ENCODE results near the gene VPS18.

Gene VPS18

DNA sequence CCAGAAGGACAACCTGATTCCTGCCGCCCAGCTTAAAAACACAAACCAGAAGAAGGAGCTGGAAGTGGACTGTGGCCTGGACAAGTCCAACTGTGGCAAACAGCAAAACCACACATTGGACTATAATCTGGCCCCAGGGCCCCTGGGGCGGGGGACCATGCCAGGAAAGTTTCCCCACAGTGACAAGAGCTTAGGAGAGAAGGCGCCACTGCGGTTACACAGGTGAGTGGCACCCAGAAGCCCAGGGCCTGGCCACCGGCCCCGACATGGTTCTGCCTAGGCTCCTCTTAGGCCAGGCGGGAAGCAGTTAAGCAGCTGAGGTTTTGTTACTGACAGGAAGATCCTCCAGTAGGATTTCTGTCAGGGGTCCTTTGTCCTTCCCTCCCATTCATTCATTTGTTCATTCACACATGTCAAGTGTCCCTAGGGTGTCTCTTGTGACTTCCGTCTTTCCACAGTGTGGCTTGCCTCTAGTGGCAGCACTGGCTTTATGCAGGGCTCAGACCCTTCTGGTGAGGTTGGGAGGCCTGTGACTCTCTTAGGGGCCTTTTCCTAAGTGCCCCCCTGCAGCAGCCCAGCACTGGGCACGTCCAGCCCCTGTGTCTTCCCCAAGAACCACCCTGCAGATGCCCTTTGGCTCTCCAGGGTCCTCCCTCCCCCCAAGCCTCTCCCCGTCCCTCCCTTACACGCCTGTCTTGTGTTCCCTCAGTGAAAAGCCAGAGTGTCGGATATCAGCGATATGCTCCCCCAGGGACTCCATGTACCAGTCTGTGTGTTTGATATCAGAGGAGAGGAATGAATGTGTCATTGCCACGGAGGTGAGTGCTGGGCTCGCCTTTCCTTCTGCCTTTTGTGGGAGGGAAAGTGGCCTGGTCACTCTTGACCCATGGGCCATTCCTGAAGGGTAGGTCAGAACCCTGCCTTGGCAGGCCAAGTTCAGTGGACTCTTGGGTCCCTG lies 42.7 kb downstream of the VPS18 start:
- TF ChIP-seq ESRRG (CRISPR knock-in tag; IDR thresholded peaks at IDR 0.05) (no peak), OSR1 (CRISPR knock-in tag; IDR thresholded peaks at IDR 0.05) (no peak), ZFP30 (CRISPR knock-in tag; IDR thresholded peaks at IDR 0.05) (no peak), ZNF565 (CRISPR knock-in tag; conservative IDR thresholded peaks at IDR 0.05; ENCODE audit: low read depth) (no peak), GLIS3 (CRISPR knock-in tag; IDR thresholded peaks at IDR 0.05) (no peak), TOX (CRISPR knock-in tag; IDR thresholded peaks at IDR 0.05; ENCODE audit: borderline replicate concordance) (no peak), ZFP3 (CRISPR knock-in tag; IDR thresholded peaks at IDR 0.05) (no peak), ZNF70 (CRISPR knock-in tag; IDR thresholded peaks at IDR 0.05) (no peak), ARNTL (CRISPR knock-in tag; IDR thresholded peaks at IDR 0.05; ENCODE audit: borderline replicate concordance, low read depth) (no peak)
- TF ChIP-seq, protein P1, sequence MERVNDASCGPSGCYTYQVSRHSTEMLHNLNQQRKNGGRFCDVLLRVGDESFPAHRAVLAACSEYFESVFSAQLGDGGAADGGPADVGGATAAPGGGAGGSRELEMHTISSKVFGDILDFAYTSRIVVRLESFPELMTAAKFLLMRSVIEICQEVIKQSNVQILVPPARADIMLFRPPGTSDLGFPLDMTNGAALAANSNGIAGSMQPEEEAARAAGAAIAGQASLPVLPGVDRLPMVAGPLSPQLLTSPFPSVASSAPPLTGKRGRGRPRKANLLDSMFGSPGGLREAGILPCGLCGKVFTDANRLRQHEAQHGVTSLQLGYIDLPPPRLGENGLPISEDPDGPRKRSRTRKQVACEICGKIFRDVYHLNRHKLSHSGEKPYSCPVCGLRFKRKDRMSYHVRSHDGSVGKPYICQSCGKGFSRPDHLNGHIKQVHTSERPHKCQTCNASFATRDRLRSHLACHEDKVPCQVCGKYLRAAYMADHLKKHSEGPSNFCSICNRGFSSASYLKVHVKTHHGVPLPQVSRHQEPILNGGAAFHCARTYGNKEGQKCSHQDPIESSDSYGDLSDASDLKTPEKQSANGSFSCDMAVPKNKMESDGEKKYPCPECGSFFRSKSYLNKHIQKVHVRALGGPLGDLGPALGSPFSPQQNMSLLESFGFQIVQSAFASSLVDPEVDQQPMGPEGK (CRISPR knock-in tag; IDR thresholded peaks at IDR 0.05; ENCODE audit: borderline replicate concordance) = no peak
- TF ChIP-seq, protein P2, sequence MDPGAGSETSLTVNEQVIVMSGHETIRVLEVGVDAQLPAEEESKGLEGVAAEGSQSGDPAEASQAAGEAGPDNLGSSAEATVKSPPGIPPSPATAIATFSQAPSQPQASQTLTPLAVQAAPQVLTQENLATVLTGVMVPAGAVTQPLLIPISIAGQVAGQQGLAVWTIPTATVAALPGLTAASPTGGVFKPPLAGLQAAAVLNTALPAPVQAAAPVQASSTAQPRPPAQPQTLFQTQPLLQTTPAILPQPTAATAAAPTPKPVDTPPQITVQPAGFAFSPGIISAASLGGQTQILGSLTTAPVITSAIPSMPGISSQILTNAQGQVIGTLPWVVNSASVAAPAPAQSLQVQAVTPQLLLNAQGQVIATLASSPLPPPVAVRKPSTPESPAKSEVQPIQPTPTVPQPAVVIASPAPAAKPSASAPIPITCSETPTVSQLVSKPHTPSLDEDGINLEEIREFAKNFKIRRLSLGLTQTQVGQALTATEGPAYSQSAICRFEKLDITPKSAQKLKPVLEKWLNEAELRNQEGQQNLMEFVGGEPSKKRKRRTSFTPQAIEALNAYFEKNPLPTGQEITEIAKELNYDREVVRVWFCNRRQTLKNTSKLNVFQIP (CRISPR knock-in tag; IDR thresholded peaks at IDR 0.05; ENCODE audit: borderline replicate concordance, low read depth) = no peak
- TF ChIP-seq, protein P3, sequence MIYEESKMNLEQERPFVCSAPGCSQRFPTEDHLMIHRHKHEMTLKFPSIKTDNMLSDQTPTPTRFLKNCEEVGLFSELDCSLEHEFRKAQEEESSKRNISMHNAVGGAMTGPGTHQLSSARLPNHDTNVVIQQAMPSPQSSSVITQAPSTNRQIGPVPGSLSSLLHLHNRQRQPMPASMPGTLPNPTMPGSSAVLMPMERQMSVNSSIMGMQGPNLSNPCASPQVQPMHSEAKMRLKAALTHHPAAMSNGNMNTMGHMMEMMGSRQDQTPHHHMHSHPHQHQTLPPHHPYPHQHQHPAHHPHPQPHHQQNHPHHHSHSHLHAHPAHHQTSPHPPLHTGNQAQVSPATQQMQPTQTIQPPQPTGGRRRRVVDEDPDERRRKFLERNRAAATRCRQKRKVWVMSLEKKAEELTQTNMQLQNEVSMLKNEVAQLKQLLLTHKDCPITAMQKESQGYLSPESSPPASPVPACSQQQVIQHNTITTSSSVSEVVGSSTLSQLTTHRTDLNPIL (CRISPR knock-in tag; IDR thresholded peaks at IDR 0.05; ENCODE audit: low read depth) = no peak
- ATAC-seq = no peak

DNA sequence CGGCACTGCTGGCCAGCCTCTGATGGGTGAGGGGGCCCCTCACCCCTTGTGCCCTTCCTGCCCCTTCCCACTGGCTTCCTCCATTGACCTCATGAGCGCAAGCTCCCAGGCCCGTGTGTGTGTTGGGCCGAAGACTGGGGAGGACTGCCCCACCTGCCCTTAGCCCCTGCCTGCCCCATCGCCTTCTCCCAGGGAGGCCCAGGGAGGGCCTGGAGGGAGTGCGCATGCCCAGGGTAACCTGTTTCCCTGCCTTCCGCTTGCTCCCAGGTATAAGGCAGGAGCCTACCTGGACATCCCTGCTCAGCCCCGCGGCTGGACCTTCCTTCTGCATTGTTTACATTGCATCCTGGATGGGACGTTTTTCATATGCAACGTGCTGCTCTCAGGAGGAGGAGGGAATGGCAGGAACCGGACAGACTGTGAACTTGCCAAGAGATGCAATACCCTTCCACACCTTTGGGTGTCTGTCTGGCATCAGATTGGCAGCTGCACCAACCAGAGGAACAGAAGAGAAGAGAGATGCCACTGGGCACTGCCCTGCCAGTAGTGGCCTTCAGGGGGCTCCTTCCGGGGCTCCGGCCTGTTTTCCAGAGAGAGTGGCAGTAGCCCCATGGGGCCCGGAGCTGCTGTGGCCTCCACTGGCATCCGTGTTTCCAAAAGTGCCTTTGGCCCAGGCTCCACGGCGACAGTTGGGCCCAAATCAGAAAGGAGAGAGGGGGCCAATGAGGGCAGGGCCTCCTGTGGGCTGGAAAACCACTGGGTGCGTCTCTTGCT lies 43.7 kb downstream of the VPS18 start:
- ATAC-seq = peak; percentile 70
- TF ChIP-seq OSR1 (CRISPR knock-in tag; IDR thresholded peaks at IDR 0.05) (no peak), ZNF70 (CRISPR knock-in tag; IDR thresholded peaks at IDR 0.05) (no peak), GLIS3 (CRISPR knock-in tag; IDR thresholded peaks at IDR 0.05) (no peak), ZFP3 (CRISPR knock-in tag; IDR thresholded peaks at IDR 0.05) (no peak), PPARA (CRISPR knock-in tag; IDR thresholded peaks at IDR 0.05; ENCODE audit: borderline replicate concordance) (no peak), SNAI2 (CRISPR knock-in tag; IDR thresholded peaks at IDR 0.05) (no peak)
- TF ChIP-seq, protein P1 (CRISPR knock-in tag; IDR thresholded peaks at IDR 0.05; ENCODE audit: borderline replicate concordance) = no peak
- TF ChIP-seq, protein P2 (CRISPR knock-in tag; IDR thresholded peaks at IDR 0.05; ENCODE audit: borderline replicate concordance, low read depth) = no peak
- TF ChIP-seq, protein P4, sequence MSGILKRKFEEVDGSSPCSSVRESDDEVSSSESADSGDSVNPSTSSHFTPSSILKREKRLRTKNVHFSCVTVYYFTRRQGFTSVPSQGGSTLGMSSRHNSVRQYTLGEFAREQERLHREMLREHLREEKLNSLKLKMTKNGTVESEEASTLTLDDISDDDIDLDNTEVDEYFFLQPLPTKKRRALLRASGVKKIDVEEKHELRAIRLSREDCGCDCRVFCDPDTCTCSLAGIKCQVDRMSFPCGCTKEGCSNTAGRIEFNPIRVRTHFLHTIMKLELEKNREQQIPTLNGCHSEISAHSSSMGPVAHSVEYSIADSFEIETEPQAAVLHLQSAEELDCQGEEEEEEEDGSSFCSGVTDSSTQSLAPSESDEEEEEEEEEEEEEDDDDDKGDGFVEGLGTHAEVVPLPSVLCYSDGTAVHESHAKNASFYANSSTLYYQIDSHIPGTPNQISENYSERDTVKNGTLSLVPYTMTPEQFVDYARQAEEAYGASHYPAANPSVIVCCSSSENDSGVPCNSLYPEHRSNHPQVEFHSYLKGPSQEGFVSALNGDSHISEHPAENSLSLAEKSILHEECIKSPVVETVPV (CRISPR knock-in tag; IDR thresholded peaks at IDR 0.05) = no peak

DNA sequence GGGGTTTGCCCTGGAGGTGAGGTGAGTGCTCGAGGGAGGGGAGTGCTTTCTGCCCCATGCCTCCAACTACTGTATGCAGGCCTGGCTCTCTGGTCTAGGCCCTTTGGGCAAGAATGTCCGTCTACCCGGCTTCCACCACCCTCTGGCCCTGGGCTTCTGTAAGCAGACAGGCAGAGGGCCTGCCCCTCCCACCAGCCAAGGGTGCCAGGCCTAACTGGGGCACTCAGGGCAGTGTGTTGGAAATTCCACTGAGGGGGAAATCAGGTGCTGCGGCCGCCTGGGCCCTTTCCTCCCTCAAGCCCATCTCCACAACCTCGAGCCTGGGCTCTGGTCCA lies 44.3 kb downstream of the VPS18 start:
- no peak for ATAC-seq
- TF ChIP-seq OSR1 (CRISPR knock-in tag; IDR thresholded peaks at IDR 0.05) (no peak), ZNF8 (CRISPR knock-in tag; IDR thresholded peaks at IDR 0.05) (no peak), ZNF565 (CRISPR knock-in tag; conservative IDR thresholded peaks at IDR 0.05; ENCODE audit: low read depth) (no peak), ZNF70 (CRISPR knock-in tag; IDR thresholded peaks at IDR 0.05) (no peak), BACH2 (CRISPR knock-in tag; IDR thresholded peaks at IDR 0.05; ENCODE audit: borderline replicate concordance) (no peak), TOX (CRISPR knock-in tag; IDR thresholded peaks at IDR 0.05; ENCODE audit: borderline replicate concordance) (no peak), RARB (CRISPR knock-in tag; IDR thresholded peaks at IDR 0.05) (no peak), GLIS3 (CRISPR knock-in tag; IDR thresholded peaks at IDR 0.05) (no peak), ARNTL (CRISPR knock-in tag; IDR thresholded peaks at IDR 0.05; ENCODE audit: borderline replicate concordance, low read depth) (no peak)
- TF ChIP-seq, protein P4 (CRISPR knock-in tag; IDR thresholded peaks at IDR 0.05) = no peak
- TF ChIP-seq, protein P1 (CRISPR knock-in tag; IDR thresholded peaks at IDR 0.05; ENCODE audit: borderline replicate concordance) = no peak

All from SK-N-SH treated with all-trans-retinoic acid at 6 μM for 48 hours (cell line).